BLaER1 (cell line): ENCODE data around the gene B9D2.
"Not testable (repeated sequence)": the region's sequence is repeated elsewhere in the genome, so short reads cannot be mapped to it uniquely, and the experiment has no call there.

ENCODE experiments used
- H3K27ac ChIP-seq: shearing (Covaris generic); formaldehyde crosslinking; 2 replicates; pipeline ENCODE4 v1.8.1; 2022
- H3K27me3 ChIP-seq: shearing (Covaris generic); formaldehyde crosslinking; 2 replicates; pipeline ENCODE4 v1.8.1; 2022
- H3K36me3 ChIP-seq: shearing (Covaris generic); formaldehyde crosslinking; 2 replicates; pipeline ENCODE4 v1.8.1; 2022
- H3K4me1 ChIP-seq: shearing (Covaris generic); formaldehyde crosslinking; 2 replicates; pipeline ENCODE4 v1.8.1; 2022
- H3K4me2 ChIP-seq: shearing (Covaris generic); formaldehyde crosslinking; 2 replicates; pipeline ENCODE4 v1.8.1; 2022
- H3K4me3 ChIP-seq: shearing (Covaris generic); formaldehyde crosslinking; 2 replicates; pipeline ENCODE4 v1.8.1; 2022
- H3K9ac ChIP-seq: shearing (Covaris generic); formaldehyde crosslinking; 2 replicates; pipeline ENCODE4 v1.8.1; 2022
- H3K9me3 ChIP-seq: shearing (Covaris generic); formaldehyde crosslinking; 2 replicates; pipeline ENCODE4 v1.8.1; 2022
- H4K20me1 ChIP-seq: shearing (Covaris generic); formaldehyde crosslinking; 2 replicates; pipeline ENCODE4 v1.8.1; 2022
- Cebpa-rat ChIP-seq: shearing (Covaris generic); IDR thresholded peaks from 2 replicates; pipeline ENCODE4 v1.8.1; 2022

Gene B9D2

GRCh38 chr19:41373993-41374392, 10.0 kb upstream of the B9D2 start:
- Histone ChIP-seq H3K4me3 (no peak overlapping the region), H3K27ac (no peak overlapping the region), H3K4me1 (peaks cover 38% of the 10 kb centered on the region), H3K4me2 (no peak overlapping the region), H3K27me3 (no peaks in the 10 kb centered on the region; the same call in 1 of the 2 replicates), H3K9ac (no peak overlapping the region), H3K9me3 (no peaks in the 10 kb centered on the region), H4K20me1 (no peaks in the 10 kb centered on the region; the same call in 1 of the 2 replicates), H3K36me3 (0 out of 2 replicates have a peak, but pooled peaks cover 12% of the 10 kb centered on the region)
- TF ChIP-seq Cebpa-rat: no peak

GRCh38 chr19:41372501-41372900, 8.6 kb upstream of the B9D2 start:
- Histone ChIP-seq H3K27me3 (no peaks in the 10 kb centered on the region; the same call in 1 of the 2 replicates), H3K27ac (no peak overlapping the region), H3K4me1 (peaks cover 32% of the 10 kb centered on the region), H3K4me3 (no peak overlapping the region), H3K4me2 (no peak overlapping the region), H3K36me3 (0 out of 2 replicates have a peak, but pooled peaks cover 12% of the 10 kb centered on the region), H3K9me3 (no peaks in the 10 kb centered on the region), H4K20me1 (no peaks in the 10 kb centered on the region; the same call in 1 of the 2 replicates), H3K9ac (no peak overlapping the region)
- TF ChIP-seq Cebpa-rat: no peak

- Histone ChIP-seq H3K36me3 (0 out of 2 replicates have a peak, but pooled peaks cover 12% of the 10 kb centered on the region), H3K4me2 (no peak overlapping the region), H3K9ac (no peak overlapping the region), H3K4me3 (no peak overlapping the region), H3K27me3 (no peaks in the 10 kb centered on the region; the same call in 1 of the 2 replicates), H3K9me3 (no peaks in the 10 kb centered on the region), H3K4me1 (peaks cover 35% of the 10 kb centered on the region), H3K27ac (no peak overlapping the region), H4K20me1 (no peaks in the 10 kb centered on the region; the same call in 1 of the 2 replicates)
- no peak for TF ChIP-seq Cebpa-rat
These were observed 7.6 kb upstream of the B9D2 start for GRCh38 chr19:41371541-41371940.

GRCh38 chr19:41371119-41371518, 7.2 kb upstream of the B9D2 start:
- not testable (repeated sequence) for H3K27ac ChIP-seq, H4K20me1 ChIP-seq, H3K4me2 ChIP-seq, H3K9ac ChIP-seq, H3K9me3 ChIP-seq, H3K27me3 ChIP-seq, H3K4me3 ChIP-seq
- H3K36me3 ChIP-seq: 0 out of 2 replicates have a peak, but pooled peaks cover 12% of the 10 kb centered on the region
- H3K4me1 ChIP-seq: peaks cover 31% of the 10 kb centered on the region

GRCh38 chr19:41369769-41370168, 5.8 kb upstream of the B9D2 start:
- no peak for TF ChIP-seq Cebpa-rat
- Histone ChIP-seq H3K36me3 (0 out of 2 replicates have a peak, but pooled peaks cover 8% of the 10 kb centered on the region), H3K27me3 (no peaks in the 10 kb centered on the region), H3K27ac (no peak overlapping the region), H3K9ac (no peak overlapping the region), H3K4me3 (no peak overlapping the region), H3K4me1 (peaks cover 34% of the 10 kb centered on the region), H3K4me2 (no peak overlapping the region), H4K20me1 (no peaks in the 10 kb centered on the region; the same call in 1 of the 2 replicates), H3K9me3 (no peaks in the 10 kb centered on the region)

GRCh38 chr19:41367848-41368301, 3.9 kb upstream of the B9D2 start:
- no peaks in the 10 kb centered on the region for H3K27me3 ChIP-seq
- no peak overlapping the region for H3K9ac ChIP-seq
- H3K36me3 ChIP-seq: 0 out of 2 replicates have a peak, but pooled peaks cover 4% of the 10 kb centered on the region
- no peak overlapping the region for H3K4me3 ChIP-seq
- H3K27ac ChIP-seq: peak overlapping the region; percentile 38
- H3K4me1 ChIP-seq: peaks cover 38% of the 10 kb centered on the region
- TF ChIP-seq Cebpa-rat: no peak
- peak overlapping the region; percentile 54 for H3K4me2 ChIP-seq
- H3K9me3 ChIP-seq: no peaks in the 10 kb centered on the region
- no peaks in the 10 kb centered on the region for H4K20me1 ChIP-seq

- no peak overlapping the region for H3K4me2 ChIP-seq
- no peak overlapping the region for H3K4me3 ChIP-seq
- no peaks in the 10 kb centered on the region for H3K27me3 ChIP-seq
- H4K20me1 ChIP-seq: no peaks in the 10 kb centered on the region
- no peak overlapping the region for H3K27ac ChIP-seq
- H3K36me3 ChIP-seq: 0 out of 2 replicates have a peak, but pooled peaks cover 2% of the 10 kb centered on the region
- no peak for TF ChIP-seq Cebpa-rat
- no peak overlapping the region for H3K9ac ChIP-seq
- H3K9me3 ChIP-seq: no peaks in the 10 kb centered on the region
- peaks cover 35% of the 10 kb centered on the region for H3K4me1 ChIP-seq
These were observed 2.1 kb upstream of the B9D2 start for GRCh38 chr19:41366089-41366488.

GRCh38 chr19:41364524-41365391, 809 bp upstream of the B9D2 start:
- H3K4me3 ChIP-seq: peak overlapping the region; percentile 78
- H3K36me3 ChIP-seq: 0 out of 2 replicates have a peak, but pooled peaks cover 5% of the 10 kb centered on the region
- H3K27me3 ChIP-seq: no peaks in the 10 kb centered on the region
- TF ChIP-seq Cebpa-rat: no peak
- H3K4me1 ChIP-seq: peaks cover 29% of the 10 kb centered on the region
- H3K9me3 ChIP-seq: no peaks in the 10 kb centered on the region
- H3K27ac ChIP-seq: peak overlapping the region; percentile 98
- H3K9ac ChIP-seq: peak overlapping the region; percentile 98
- H4K20me1 ChIP-seq: no peaks in the 10 kb centered on the region
- peak overlapping the region; percentile 78 for H3K4me2 ChIP-seq

GRCh38 chr19:41363371-41363752, 587 bp downstream of the B9D2 start:
- Histone ChIP-seq H3K9me3 (no peaks in the 10 kb centered on the region), H3K36me3 (0 out of 2 replicates have a peak, but pooled peaks cover 5% of the 10 kb centered on the region), H3K4me2 (peak overlapping the region; percentile 78), H4K20me1 (no peaks in the 10 kb centered on the region), H3K27ac (peak overlapping the region; percentile 98), H3K27me3 (no peaks in the 10 kb centered on the region), H3K9ac (peak overlapping the region; percentile 98), H3K4me1 (peaks cover 33% of the 10 kb centered on the region), H3K4me3 (peak overlapping the region; percentile 78)
- no peak for TF ChIP-seq Cebpa-rat
